MM.1S (cell line): ENCODE measurements around the gene VN1R5.

Source experiments
- DNase-seq: peaks from one replicate; pipeline ENCODE4 v3.0.0-alpha.2; 2015
- H2AFZ ChIP-seq: fragments of 300-600 bp; sonication (generic); 2 replicates; pipeline ENCODE4 v1.6.0; 2016; ENCODE audit warnings: antibody characterized with exemption, low read length
- H3F3A ChIP-seq: fragments of 300-600 bp; sonication (generic); 2 replicates; pipeline ENCODE4 v1.6.1; 2016; ENCODE audit warnings: mild to moderate bottlenecking, antibody characterized with exemption, low read length, moderate library complexity, mixed read lengths; ENCODE audit not compliant: insufficient read depth
- H3K27ac ChIP-seq: fragments of 300-600 bp; sonication (generic); 2 replicates; pipeline ENCODE4 v1.5.1; 2016; ENCODE audit warnings: mild to moderate bottlenecking, low read length
- H3K27me3 ChIP-seq: fragments of 300-600 bp; sonication (generic); replicated peaks from 2 replicates; pipeline ENCODE4 v1.6.0; 2016; ENCODE audit warnings: low read length; ENCODE audit not compliant: insufficient read depth
- H3K36me3 ChIP-seq: fragments of 300-600 bp; sonication (generic); replicated peaks from 2 replicates; pipeline ENCODE4 v1.6.1; 2016; ENCODE audit warnings: mild to moderate bottlenecking, low read length, mixed read lengths; ENCODE audit not compliant: insufficient read depth
- H3K4me1 ChIP-seq: fragments of 300-600 bp; sonication (generic); 2 replicates; pipeline ENCODE4 v1.6.1; 2016; ENCODE audit warnings: low read length, mixed read lengths
- H3K4me2 ChIP-seq: fragments of 300-600 bp; sonication (generic); 2 replicates; pipeline ENCODE4 v1.6.0; 2016; ENCODE audit warnings: low read depth, low read length
- H3K4me3 ChIP-seq: fragments of 300-600 bp; sonication (generic); 2 replicates; pipeline ENCODE4 v1.5.1; 2016; ENCODE audit warnings: low read length, mixed read lengths
- H3K79me2 ChIP-seq: fragments of 300-600 bp; sonication (generic); 2 replicates; pipeline ENCODE4 v1.6.1; 2016; ENCODE audit warnings: mixed run types, low read length, mixed read lengths
- H3K9ac ChIP-seq: fragments of 300-600 bp; sonication (generic); 2 replicates; pipeline ENCODE4 v1.6.1; 2016; ENCODE audit warnings: low read length, mixed read lengths
- H3K9me2 ChIP-seq: fragments of 300-600 bp; sonication (generic); replicated peaks from 2 replicates; pipeline ENCODE4 v1.6.1; 2016; ENCODE audit warnings: mild to moderate bottlenecking, low read length, mixed read lengths; ENCODE audit not compliant: insufficient read depth
- H3K9me3 ChIP-seq: fragments of 300-600 bp; sonication (generic); replicated peaks from 2 replicates; pipeline ENCODE4 v1.6.1; 2016; ENCODE audit warnings: mild to moderate bottlenecking, low read length, mixed read lengths; ENCODE audit not compliant: insufficient read depth
- H4K20me1 ChIP-seq: fragments of 300-600 bp; sonication (generic); 2 replicates; pipeline ENCODE4 v1.6.1; 2016; ENCODE audit warnings: mild to moderate bottlenecking, low read length, moderate library complexity, mixed read lengths; ENCODE audit not compliant: insufficient read depth
- CTCF ChIP-seq: fragments of 300-600 bp; sonication (generic); IDR thresholded peaks from 2 replicates; pipeline ENCODE4 v1.5.1; 2016; ENCODE audit warnings: antibody characterized with exemption, low read length, mixed read lengths
- EZH2 ChIP-seq: fragments of 300-600 bp; sonication (generic); optimal IDR thresholded peaks from 2 replicates; pipeline ENCODE3; 2017; ENCODE audit warnings: low read depth, mild to moderate bottlenecking, antibody characterized with exemption, low read length, mixed read lengths
- EZH2phosphoT487 ChIP-seq: fragments of 300-600 bp; sonication (generic); IDR thresholded peaks from 2 replicates; pipeline ENCODE4 v1.6.1; 2018; ENCODE audit warnings: antibody characterized with exemption, low read length

The VN1R5 gene

GRCh38 chr1:247303216-247303615 is 47.3 kb downstream of the VN1R5 start:
- H4K20me1 ChIP-seq: no peaks in the 10 kb centered on the region
- H3K4me1 ChIP-seq: no peaks in the 10 kb centered on the region
- no peak for TF ChIP-seq CTCF
- TF ChIP-seq EZH2: no peak
- no peak for TF ChIP-seq EZH2phosphoT487
- no peak overlapping the region for H3K27ac ChIP-seq
- H3K4me2 ChIP-seq: no peak overlapping the region
- no peaks in the 10 kb centered on the region for H3K79me2 ChIP-seq
- no peaks in the 10 kb centered on the region for H3K36me3 ChIP-seq
- no peak for DNase-seq
- H3K9ac ChIP-seq: no peak overlapping the region
- no peaks in the 10 kb centered on the region for H3K9me3 ChIP-seq
- H3K27me3 ChIP-seq: no peaks in the 10 kb centered on the region
- no peak overlapping the region for H3K4me3 ChIP-seq
- H3F3A ChIP-seq: no peaks in the 10 kb centered on the region
- no peaks in the 10 kb centered on the region for H3K9me2 ChIP-seq
- no peak overlapping the region for H2AFZ ChIP-seq

- Histone ChIP-seq H3K36me3 (no peaks in the 10 kb centered on the region), H3K9me2 (no peaks in the 10 kb centered on the region), H3K27ac (no peak overlapping the region), H3K9me3 (no peaks in the 10 kb centered on the region), H2AFZ (no peak overlapping the region), H3K79me2 (no peaks in the 10 kb centered on the region), H3F3A (no peaks in the 10 kb centered on the region), H4K20me1 (no peaks in the 10 kb centered on the region), H3K9ac (no peak overlapping the region), H3K4me2 (no peak overlapping the region), H3K4me3 (no peak overlapping the region), H3K27me3 (no peaks in the 10 kb centered on the region), H3K4me1 (no peaks in the 10 kb centered on the region)
- no peak for TF ChIP-seq CTCF
- no peak for TF ChIP-seq EZH2
- TF ChIP-seq EZH2phosphoT487: no peak
- no peak for DNase-seq
Measured at GRCh38 chr1:247304031-247304430, 48.2 kb downstream of the VN1R5 start.
